ENCODE data around the gene C1orf159. TPM values are rescaled to one million over a fixed set of nuclear protein-coding genes. Genes with fewer than 3 reads are reported as not detected.

C1orf159 gene
- polyA plus RNA-seq, 4 donors = 9.2 to 19.0 (median 12.6) TPM

- peaks cover 0 to 1% (median 0%) of the 10 kb centered on the region in 3 donors for H3K27me3 ChIP-seq (ENCODE audit: control insufficient read depth in 3 of 3, insufficient read depth in 3 of 3, low read length in 3 of 3)
- H3K4me3 ChIP-seq (ENCODE audit: low read depth in 1 of 3, low read length in 3 of 3) = peak overlapping the region in 1 of 3 donors; percentile 5
- 9 to 58% (median 33%) methylated on average over 26 to 29 of the region's 29 CpGs for WGBS, 3 donors
- H3K36me3 ChIP-seq (ENCODE audit: control insufficient read depth in 3 of 3, insufficient read depth in 2 of 3, low read depth in 1 of 3, low read length in 3 of 3) = peaks cover 0 to 7% (median 0%) of the 10 kb centered on the region in 3 donors
- peak overlapping the region; percentile 89 to 96 (median 94) for H3K27ac ChIP-seq (ENCODE audit: low read depth in 1 of 3, low read length in 2 of 3)
- peaks cover 1 to 4% of the 10 kb centered on the region in 2 donors for H3K9me3 ChIP-seq (ENCODE audit: control insufficient read depth in 2 of 2, insufficient read depth in 1 of 2, low read depth in 1 of 2, low read length in 1 of 2)
- peaks cover 0 to 84% (median 13%) of the 10 kb centered on the region in 3 donors for H3K4me1 ChIP-seq (ENCODE audit: control insufficient read depth in 3 of 3, insufficient read depth in 2 of 3, low read depth in 1 of 3, low read length in 2 of 3)
- DNase-seq (peak; percentile 92 to 97), FAIRE-seq (no peak)
Observed at GRCh38 chr1:1124786-1125642, 9.1 kb upstream of the C1orf159 start.

GRCh38 chr1:1124508-1124785 is 8.6 kb upstream of the C1orf159 start:
- peaks cover 0 to 78% (median 13%) of the 10 kb centered on the region in 3 donors for H3K4me1 ChIP-seq (ENCODE audit: control insufficient read depth in 3 of 3, insufficient read depth in 2 of 3, low read depth in 1 of 3, low read length in 2 of 3)
- H3K27me3 ChIP-seq (ENCODE audit: control insufficient read depth in 3 of 3, insufficient read depth in 3 of 3, low read length in 3 of 3) = peaks cover 0 to 3% (median 0%) of the 10 kb centered on the region in 3 donors
- 13 to 64% (median 39%) methylated on average over 7 of the region's 7 CpGs for WGBS, 3 donors
- H3K36me3 ChIP-seq (ENCODE audit: control insufficient read depth in 3 of 3, insufficient read depth in 2 of 3, low read depth in 1 of 3, low read length in 3 of 3) = peaks cover 0 to 7% (median 0%) of the 10 kb centered on the region in 3 donors
- H3K27ac ChIP-seq (ENCODE audit: low read depth in 1 of 3, low read length in 2 of 3) = peak overlapping the region; percentile 89 to 96 (median 94)
- FAIRE-seq (no peak), DNase-seq (peak in 1 of 2 donors; percentile 86)
- peaks cover 1 to 4% of the 10 kb centered on the region in 2 donors for H3K9me3 ChIP-seq (ENCODE audit: control insufficient read depth in 2 of 2, insufficient read depth in 1 of 2, low read depth in 1 of 2, low read length in 1 of 2)
- H3K4me3 ChIP-seq (ENCODE audit: low read depth in 1 of 3, low read length in 3 of 3) = no peak overlapping the region

DNA sequence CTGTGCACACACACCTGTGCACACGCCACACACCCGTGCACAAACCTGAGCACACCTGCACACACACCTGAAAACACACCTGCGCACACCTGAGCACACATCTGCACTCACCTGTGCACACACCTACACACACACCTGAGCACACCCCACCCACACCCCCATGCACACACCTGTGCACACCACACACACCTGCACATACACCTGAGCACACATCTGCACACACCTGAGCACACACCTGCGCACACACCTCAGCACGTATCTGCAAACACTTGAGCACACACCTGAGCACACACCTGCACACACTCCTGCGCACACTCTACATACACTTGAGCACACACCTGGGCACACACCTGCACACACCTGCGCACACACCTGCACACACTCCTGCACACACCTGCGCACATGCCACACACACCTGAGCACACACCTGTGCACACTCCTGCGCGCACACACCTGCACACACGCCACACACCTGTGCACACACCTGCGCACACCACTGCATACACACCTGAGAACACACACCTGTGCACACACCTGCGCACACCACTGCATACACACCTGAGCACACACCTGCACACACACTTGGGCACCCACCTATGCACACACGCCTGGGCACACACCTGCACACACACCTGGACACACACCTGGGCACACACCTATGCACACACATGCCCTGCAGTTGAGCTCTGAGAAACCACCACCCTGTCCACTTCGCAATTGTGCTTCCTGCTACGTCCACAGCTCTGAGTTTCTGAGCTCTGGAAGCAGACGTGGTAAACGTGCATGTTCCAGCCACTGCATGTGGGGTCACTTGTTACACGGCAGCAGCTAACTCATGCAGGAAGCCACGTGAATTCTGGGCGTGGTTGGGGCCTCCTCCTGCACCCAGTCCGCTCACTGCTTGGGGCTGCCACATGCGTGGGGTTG is 8.0 kb upstream of the C1orf159 start:
- WGBS, 3 donors = 65 to 83% (median 71%) methylated on average over 23 of the region's 23 CpGs
- DNase-seq (no peak), FAIRE-seq (no peak)
- H3K27ac ChIP-seq (ENCODE audit: low read depth in 1 of 3, low read length in 2 of 3) = peak overlapping the region; percentile 89 to 96 (median 94)
- peaks cover 0 to 72% (median 13%) of the 10 kb centered on the region in 3 donors for H3K4me1 ChIP-seq (ENCODE audit: control insufficient read depth in 3 of 3, insufficient read depth in 2 of 3, low read depth in 1 of 3, low read length in 2 of 3)
- no peak overlapping the region for H3K4me3 ChIP-seq (ENCODE audit: low read depth in 1 of 3, low read length in 3 of 3)
- peaks cover 0 to 7% (median 0%) of the 10 kb centered on the region in 3 donors for H3K36me3 ChIP-seq (ENCODE audit: control insufficient read depth in 3 of 3, insufficient read depth in 2 of 3, low read depth in 1 of 3, low read length in 3 of 3)
- peaks cover 1 to 4% of the 10 kb centered on the region in 2 donors for H3K9me3 ChIP-seq (ENCODE audit: control insufficient read depth in 2 of 2, insufficient read depth in 1 of 2, low read depth in 1 of 2, low read length in 1 of 2)
- peaks cover 0 to 3% (median 0%) of the 10 kb centered on the region in 3 donors for H3K27me3 ChIP-seq (ENCODE audit: control insufficient read depth in 3 of 3, insufficient read depth in 3 of 3, low read length in 3 of 3)

DNA sequence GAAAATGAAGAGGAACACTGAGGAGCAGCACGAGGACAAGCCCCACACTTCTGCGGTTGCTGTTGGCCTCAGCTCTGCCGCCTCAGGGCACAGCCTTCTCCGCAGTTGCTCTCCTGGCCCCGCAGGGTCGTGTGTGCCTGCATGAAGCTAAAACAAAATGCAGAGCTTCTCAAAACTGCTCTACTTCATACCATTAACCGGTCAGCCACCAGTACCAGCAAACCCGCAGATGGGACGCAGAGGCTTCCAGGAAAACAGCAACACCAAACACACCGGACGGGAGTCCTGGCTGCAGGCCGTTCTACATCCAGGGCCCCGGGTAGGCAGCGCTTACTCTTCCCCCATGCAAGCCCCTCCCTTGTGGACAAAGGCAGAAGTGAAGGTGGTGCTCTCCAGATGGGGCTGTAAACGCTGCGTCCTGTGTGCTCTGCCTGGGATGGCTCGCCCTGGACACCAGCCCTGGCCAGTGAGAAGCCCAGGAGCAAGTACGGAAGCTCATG is 7.1 kb upstream of the C1orf159 start:
- H3K9me3 ChIP-seq (ENCODE audit: control insufficient read depth in 2 of 2, insufficient read depth in 1 of 2, low read depth in 1 of 2, low read length in 1 of 2) = peaks cover 1 to 4% of the 10 kb centered on the region in 2 donors
- H3K36me3 ChIP-seq (ENCODE audit: control insufficient read depth in 3 of 3, insufficient read depth in 2 of 3, low read depth in 1 of 3, low read length in 3 of 3) = peaks cover 0 to 7% (median 0%) of the 10 kb centered on the region in 3 donors
- DNase-seq (peak in 1 of 2 donors; percentile 54), FAIRE-seq (no peak)
- WGBS, 3 donors = 57 to 69% (median 65%) methylated on average over 17 to 18 of the region's 18 CpGs
- no peak overlapping the region for H3K27ac ChIP-seq (ENCODE audit: low read depth in 1 of 3, low read length in 2 of 3)
- H3K27me3 ChIP-seq (ENCODE audit: control insufficient read depth in 3 of 3, insufficient read depth in 3 of 3, low read length in 3 of 3) = peaks cover 0 to 7% (median 5%) of the 10 kb centered on the region in 3 donors
- no peak overlapping the region for H3K4me3 ChIP-seq (ENCODE audit: low read depth in 1 of 3, low read length in 3 of 3)
- peaks cover 0 to 67% (median 13%) of the 10 kb centered on the region in 3 donors for H3K4me1 ChIP-seq (ENCODE audit: control insufficient read depth in 3 of 3, insufficient read depth in 2 of 3, low read depth in 1 of 3, low read length in 2 of 3)

DNA sequence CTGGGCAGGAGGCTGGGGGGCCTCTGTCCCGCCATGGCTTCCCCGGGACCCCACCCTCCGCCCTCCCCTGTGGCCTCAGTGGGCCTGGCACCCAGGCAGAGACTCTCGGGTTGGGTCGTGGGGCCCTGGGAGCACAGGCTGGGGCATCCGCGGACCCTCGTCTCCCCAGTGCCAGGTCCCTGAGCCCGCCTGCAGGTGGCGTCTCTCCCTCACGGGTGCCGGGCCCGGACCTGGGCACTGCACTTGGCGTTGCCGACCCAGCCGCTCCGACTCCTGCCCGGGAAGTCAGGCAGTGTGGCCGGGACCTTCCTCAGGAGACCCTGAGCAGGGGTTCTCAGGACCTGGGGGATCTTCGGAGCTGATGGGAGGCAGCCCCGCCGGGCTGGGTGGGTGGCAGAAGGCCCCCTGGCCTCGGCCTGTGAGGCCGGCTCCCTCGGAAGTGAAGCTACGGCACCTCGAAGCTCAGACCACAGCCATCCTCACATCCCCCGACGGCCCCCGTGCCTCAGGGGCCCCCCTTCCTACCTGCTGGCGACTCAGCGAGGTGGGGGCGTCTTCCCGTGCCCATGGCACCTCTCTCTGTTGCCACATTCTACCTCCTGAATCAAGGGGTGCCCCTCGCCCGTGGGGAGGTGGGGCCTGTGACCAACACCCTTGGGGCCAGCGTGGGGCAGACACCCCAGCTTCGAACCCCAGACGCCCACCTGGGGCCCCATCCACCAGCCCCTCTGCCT is 6.4 kb upstream of the C1orf159 start:
- DNase-seq (peak; percentile 85 to 89), FAIRE-seq (no peak)
- H3K4me1 ChIP-seq (ENCODE audit: control insufficient read depth in 3 of 3, insufficient read depth in 2 of 3, low read depth in 1 of 3, low read length in 2 of 3) = peaks cover 0 to 59% (median 13%) of the 10 kb centered on the region in 3 donors
- peaks cover 0 to 7% (median 0%) of the 10 kb centered on the region in 3 donors for H3K36me3 ChIP-seq (ENCODE audit: control insufficient read depth in 3 of 3, insufficient read depth in 2 of 3, low read depth in 1 of 3, low read length in 3 of 3)
- H3K4me3 ChIP-seq (ENCODE audit: low read depth in 1 of 3, low read length in 3 of 3) = peak overlapping the region; percentile 8 to 28 (median 24)
- peaks cover 1 to 4% of the 10 kb centered on the region in 2 donors for H3K9me3 ChIP-seq (ENCODE audit: control insufficient read depth in 2 of 2, insufficient read depth in 1 of 2, low read depth in 1 of 2, low read length in 1 of 2)
- peaks cover 0 to 11% (median 5%) of the 10 kb centered on the region in 3 donors for H3K27me3 ChIP-seq (ENCODE audit: control insufficient read depth in 3 of 3, insufficient read depth in 3 of 3, low read length in 3 of 3)
- 6 to 12% (median 11%) methylated on average over 26 to 39 of the region's 39 CpGs for WGBS, 3 donors
- H3K27ac ChIP-seq (ENCODE audit: low read depth in 1 of 3, low read length in 2 of 3) = no peak overlapping the region

DNA sequence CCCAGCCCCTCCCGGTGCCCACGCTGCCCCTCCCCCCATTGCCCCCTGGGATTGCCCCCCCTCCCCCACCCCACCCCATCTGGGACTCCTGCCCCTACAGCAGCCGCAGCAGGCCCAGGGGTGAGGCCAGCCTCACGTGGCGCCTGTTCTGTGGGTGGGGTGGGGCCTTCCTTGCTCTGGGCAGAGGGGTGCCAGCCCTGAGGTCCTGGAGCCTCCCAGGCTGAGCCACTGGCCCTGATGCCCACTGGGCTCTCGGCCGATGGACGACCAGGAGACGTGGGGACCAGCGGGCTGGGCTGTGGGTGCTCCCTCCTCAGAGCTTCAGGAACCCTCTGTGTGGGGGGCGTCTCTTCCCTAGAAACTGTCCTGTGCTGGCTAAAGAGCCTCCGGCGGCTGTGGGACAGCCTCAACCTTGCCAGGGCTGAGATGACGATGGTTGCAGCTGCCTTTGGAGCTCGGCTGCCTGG is 5.8 kb upstream of the C1orf159 start:
- Histone ChIP-seq H3K4me1 (ENCODE audit: control insufficient read depth in 3 of 3, insufficient read depth in 2 of 3, low read depth in 1 of 3, low read length in 2 of 3) (peaks cover 0 to 53% (median 12%) of the 10 kb centered on the region in 3 donors), H3K27me3 (ENCODE audit: control insufficient read depth in 3 of 3, insufficient read depth in 3 of 3, low read length in 3 of 3) (peaks cover 0 to 13% (median 5%) of the 10 kb centered on the region in 3 donors), H3K27ac (ENCODE audit: low read depth in 1 of 3, low read length in 2 of 3) (no peak overlapping the region), H3K4me3 (ENCODE audit: low read depth in 1 of 3, low read length in 3 of 3) (no peak overlapping the region), H3K9me3 (ENCODE audit: control insufficient read depth in 2 of 2, insufficient read depth in 1 of 2, low read depth in 1 of 2, low read length in 1 of 2) (peaks cover 1 to 4% of the 10 kb centered on the region in 2 donors), H3K36me3 (ENCODE audit: control insufficient read depth in 3 of 3, insufficient read depth in 2 of 3, low read depth in 1 of 3, low read length in 3 of 3) (peaks cover 0 to 6% (median 0%) of the 10 kb centered on the region in 3 donors)
- no peak for FAIRE-seq
- WGBS, 3 donors = 18 to 47% (median 19%) methylated on average over 11 to 15 of the region's 15 CpGs
- DNase-seq = no peak

GRCh38 chr1:1120866-1121591 is 5.1 kb upstream of the C1orf159 start:
- FAIRE-seq (no peak), DNase-seq (peak in 1 of 2 donors; percentile 49)
- peaks cover 0 to 48% (median 9%) of the 10 kb centered on the region in 3 donors for H3K4me1 ChIP-seq (ENCODE audit: control insufficient read depth in 3 of 3, insufficient read depth in 2 of 3, low read depth in 1 of 3, low read length in 2 of 3)
- H3K9me3 ChIP-seq (ENCODE audit: control insufficient read depth in 2 of 2, insufficient read depth in 1 of 2, low read depth in 1 of 2, low read length in 1 of 2) = peaks cover 1 to 4% of the 10 kb centered on the region in 2 donors
- peaks cover 0 to 13% (median 5%) of the 10 kb centered on the region in 3 donors for H3K27me3 ChIP-seq (ENCODE audit: control insufficient read depth in 3 of 3, insufficient read depth in 3 of 3, low read length in 3 of 3)
- peaks cover 0 to 4% (median 0%) of the 10 kb centered on the region in 3 donors for H3K36me3 ChIP-seq (ENCODE audit: control insufficient read depth in 3 of 3, insufficient read depth in 2 of 3, low read depth in 1 of 3, low read length in 3 of 3)
- no peak overlapping the region for H3K27ac ChIP-seq (ENCODE audit: low read depth in 1 of 3, low read length in 2 of 3)
- 27 to 68% (median 48%) methylated on average over 22 to 25 of the region's 25 CpGs for WGBS, 3 donors
- H3K4me3 ChIP-seq (ENCODE audit: low read depth in 1 of 3, low read length in 3 of 3) = no peak overlapping the region
